Measurements from ENCODE around the gene DOK4. TPM values are rescaled to one million over a fixed set of nuclear protein-coding genes. Genes with fewer than 3 reads are reported as not detected.

DOK4 gene
- total and polyA plus RNA-seq, 2 experiments from 2014 or later = 11.4 to 29.1 TPM

DNA sequence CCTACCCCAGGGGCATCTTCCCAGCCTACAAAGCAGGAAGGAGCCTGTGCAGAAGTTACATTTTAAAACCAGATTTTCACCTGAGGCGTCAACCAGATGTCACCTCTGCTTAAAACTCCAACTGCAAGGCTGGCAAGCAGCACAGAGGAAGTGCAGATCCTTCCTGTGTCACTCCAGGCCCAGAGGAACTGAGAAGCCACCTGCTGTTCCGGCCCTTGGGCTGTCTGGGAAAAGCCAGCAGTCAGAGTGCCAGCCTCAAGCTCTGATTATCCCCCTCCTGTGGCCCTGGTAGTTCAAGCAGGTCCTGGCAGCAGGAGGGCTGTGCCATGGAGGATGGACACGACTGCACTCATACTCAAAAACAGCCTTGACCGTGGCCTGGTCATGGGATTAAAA, 13.6 kb downstream of the DOK4 start:
- Mint-ChIP-seq H3K36me3 (ENCODE audit: low read depth) (peaks cover 46% of the 10 kb centered on the region), H3K4me1 (peaks cover 57% of the 10 kb centered on the region), H3K9me3 (no peaks in the 10 kb centered on the region), H3K27me3 (ENCODE audit: insufficient read depth, low read depth, poor library complexity) (peaks cover 13% of the 10 kb centered on the region), H3K27ac (peak overlapping the region; percentile 87), H3K4me3 (no peak overlapping the region)
- H3K36me3 ChIP-seq (ENCODE audit: insufficient read depth) = peaks cover 24% of the 10 kb centered on the region
- H3K9me2 ChIP-seq (ENCODE audit: insufficient read depth) = no peaks in the 10 kb centered on the region
- H3K4me1 ChIP-seq (ENCODE audit: insufficient read depth) = peaks cover 47% of the 10 kb centered on the region
- no peak for TF ChIP-seq ZNF114 (CRISPR knock-in tag; IDR thresholded peaks at IDR 0.05)
- H3F3A ChIP-seq (replicated peaks; ENCODE audit: low read depth) = peaks cover 12% of the 10 kb centered on the region; the same call in 1 of the 2 replicates
- H3K27me3 ChIP-seq (ENCODE audit: insufficient read depth) = no peaks in the 10 kb centered on the region
- peak; percentile 6 for ATAC-seq
- DNase-seq (ENCODE audit: low spot score) = peak; percentile 55
- peaks cover 3% of the 10 kb centered on the region; the same call in 1 of the 2 replicates for H3K79me2 ChIP-seq (replicated peaks; ENCODE audit: insufficient read depth)
- H4K20me1 ChIP-seq (replicated peaks; ENCODE audit: insufficient read depth) = peaks cover 6% of the 10 kb centered on the region; the same call in 1 of the 2 replicates
- H3K27ac ChIP-seq (ENCODE audit: low read depth) = peak overlapping the region; percentile 81
- H2AFZ ChIP-seq = no peak overlapping the region
- peak overlapping the region; percentile 0; the same call in 1 of the 2 replicates for H3K4me3 ChIP-seq
- H3K4me2 ChIP-seq = peak overlapping the region; percentile 65

DNA sequence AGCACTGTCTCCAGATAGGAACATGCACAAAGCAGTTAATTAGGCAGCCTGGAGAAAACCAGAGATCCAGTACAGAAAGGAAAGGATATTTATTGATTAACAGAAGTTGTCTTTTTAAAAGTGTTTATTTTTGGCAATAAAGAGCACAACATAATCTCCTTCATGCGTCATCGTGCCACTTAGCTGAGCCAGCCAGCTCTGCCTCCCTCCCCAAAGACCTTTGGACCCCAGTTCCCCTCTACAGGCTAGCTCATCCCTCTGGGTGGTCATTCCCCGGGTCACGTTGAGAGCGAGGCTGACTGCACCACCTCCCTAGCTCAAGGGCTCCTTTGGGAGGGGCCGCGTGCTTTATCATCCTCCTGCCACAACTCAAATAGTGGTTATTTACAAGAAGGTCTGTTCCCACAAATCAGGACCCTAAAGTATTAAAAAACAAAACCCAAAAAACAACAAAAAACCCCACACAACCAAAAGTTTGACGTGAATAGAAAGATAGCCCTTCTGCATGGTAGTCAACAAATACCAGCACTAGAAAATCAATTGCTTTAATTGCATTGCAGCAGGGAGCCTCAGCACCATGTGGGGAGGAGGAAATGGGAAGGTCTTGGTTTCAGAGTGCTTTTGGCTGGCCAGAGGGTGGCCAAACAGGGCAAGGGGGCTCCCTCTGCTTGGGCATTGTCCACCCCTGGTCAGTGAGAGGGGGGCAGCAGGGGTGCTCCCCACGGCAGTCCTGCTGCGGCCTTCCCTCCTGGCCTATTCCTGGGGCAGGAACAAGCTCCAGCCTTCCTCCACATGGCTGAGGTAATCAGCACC, 14.2 kb downstream of the DOK4 start:
- TF ChIP-seq NANOG (IDR thresholded peaks at IDR 0.05; ENCODE audit: borderline replicate concordance) (no peak; the same call in 1 of the 2 replicates), JUNB (IDR thresholded peaks at IDR 0.05; ENCODE audit: unreplicated experiment) (no peak), POLR2AphosphoS5 (IDR thresholded peaks at IDR 0.05; ENCODE audit: low read depth) (no peak)
- Histone ChIP-seq H3F3A (replicated peaks; ENCODE audit: low read depth) (peaks cover 12% of the 10 kb centered on the region; the same call in 1 of the 2 replicates), H3K4me1 (ENCODE audit: insufficient read depth) (peaks cover 41% of the 10 kb centered on the region), H3K4me2 (peak overlapping the region; percentile 65), H3K36me3 (ENCODE audit: insufficient read depth) (peaks cover 30% of the 10 kb centered on the region), H3K27me3 (ENCODE audit: insufficient read depth) (no peaks in the 10 kb centered on the region), H3K4me3 (peak overlapping the region; percentile 0; the same call in 1 of the 2 replicates), H4K20me1 (replicated peaks; ENCODE audit: insufficient read depth) (peaks cover 6% of the 10 kb centered on the region; the same call in 1 of the 2 replicates), H3K79me2 (replicated peaks; ENCODE audit: insufficient read depth) (peaks cover 7% of the 10 kb centered on the region; the same call in 1 of the 2 replicates), H2AFZ (no peak overlapping the region), H3K9me2 (ENCODE audit: insufficient read depth) (no peaks in the 10 kb centered on the region), H3K27ac (ENCODE audit: low read depth) (peak overlapping the region; percentile 81)
- Mint-ChIP-seq H3K9me3 (no peaks in the 10 kb centered on the region), H3K4me3 (peak overlapping the region; percentile 53), H3K27me3 (ENCODE audit: insufficient read depth, low read depth, poor library complexity) (peaks cover 13% of the 10 kb centered on the region), H3K36me3 (ENCODE audit: low read depth) (peaks cover 52% of the 10 kb centered on the region), H3K4me1 (peaks cover 51% of the 10 kb centered on the region), H3K27ac (peak overlapping the region; percentile 87)
- ATAC-seq (peak; percentile 5; the same call in 2 of the 3 replicates), DNase-seq (ENCODE audit: low spot score) (peak; percentile 52)

DNA sequence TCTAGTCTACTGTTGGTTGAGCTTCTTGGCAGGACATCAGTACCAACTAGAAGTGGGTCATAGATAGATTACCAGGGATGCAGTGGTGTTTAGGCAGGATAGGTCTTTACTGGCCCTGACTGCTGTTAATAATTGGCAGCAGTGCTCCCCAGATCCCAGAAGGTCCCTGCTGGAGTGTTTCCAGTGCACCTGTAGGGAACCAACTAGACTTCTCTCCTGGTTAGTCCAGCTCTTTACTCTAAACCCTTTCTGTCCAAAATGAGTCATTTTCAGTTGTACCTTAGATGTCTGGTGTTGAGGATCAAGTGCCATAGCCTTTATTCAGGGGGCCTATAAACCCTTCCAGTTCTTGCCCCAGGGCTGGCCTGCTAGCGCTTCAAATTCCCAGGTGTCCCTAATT, 15.1 kb downstream of the DOK4 start:
- Histone ChIP-seq H3F3A (replicated peaks; ENCODE audit: low read depth) (peaks cover 11% of the 10 kb centered on the region; the same call in 1 of the 2 replicates), H3K36me3 (ENCODE audit: insufficient read depth) (peaks cover 36% of the 10 kb centered on the region), H4K20me1 (replicated peaks; ENCODE audit: insufficient read depth) (peaks cover 6% of the 10 kb centered on the region; the same call in 1 of the 2 replicates), H3K27ac (ENCODE audit: low read depth) (peak overlapping the region; percentile 32; the same call in 1 of the 2 replicates), H3K4me2 (no peak overlapping the region), H3K79me2 (replicated peaks; ENCODE audit: insufficient read depth) (peaks cover 7% of the 10 kb centered on the region; the same call in 1 of the 2 replicates), H3K9me2 (ENCODE audit: insufficient read depth) (no peaks in the 10 kb centered on the region), H2AFZ (no peak overlapping the region), H3K4me3 (no peak overlapping the region), H3K27me3 (ENCODE audit: insufficient read depth) (no peaks in the 10 kb centered on the region), H3K4me1 (ENCODE audit: insufficient read depth) (peaks cover 32% of the 10 kb centered on the region)
- no peak overlapping the region; the same call in 1 of the 2 replicates for H3K27ac Mint-ChIP-seq
- H3K4me1 Mint-ChIP-seq = peaks cover 43% of the 10 kb centered on the region
- DNase-seq (ENCODE audit: low spot score) = no peak
- ATAC-seq = no peak
- H3K9me3 Mint-ChIP-seq = no peaks in the 10 kb centered on the region
- peaks cover 7% of the 10 kb centered on the region for H3K27me3 Mint-ChIP-seq (ENCODE audit: insufficient read depth, low read depth, poor library complexity)
- H3K36me3 Mint-ChIP-seq (ENCODE audit: low read depth) = peaks cover 55% of the 10 kb centered on the region
- H3K4me3 Mint-ChIP-seq = peak overlapping the region; percentile 19; the same call in 1 of the 3 replicates
- TF ChIP-seq, protein P1, sequence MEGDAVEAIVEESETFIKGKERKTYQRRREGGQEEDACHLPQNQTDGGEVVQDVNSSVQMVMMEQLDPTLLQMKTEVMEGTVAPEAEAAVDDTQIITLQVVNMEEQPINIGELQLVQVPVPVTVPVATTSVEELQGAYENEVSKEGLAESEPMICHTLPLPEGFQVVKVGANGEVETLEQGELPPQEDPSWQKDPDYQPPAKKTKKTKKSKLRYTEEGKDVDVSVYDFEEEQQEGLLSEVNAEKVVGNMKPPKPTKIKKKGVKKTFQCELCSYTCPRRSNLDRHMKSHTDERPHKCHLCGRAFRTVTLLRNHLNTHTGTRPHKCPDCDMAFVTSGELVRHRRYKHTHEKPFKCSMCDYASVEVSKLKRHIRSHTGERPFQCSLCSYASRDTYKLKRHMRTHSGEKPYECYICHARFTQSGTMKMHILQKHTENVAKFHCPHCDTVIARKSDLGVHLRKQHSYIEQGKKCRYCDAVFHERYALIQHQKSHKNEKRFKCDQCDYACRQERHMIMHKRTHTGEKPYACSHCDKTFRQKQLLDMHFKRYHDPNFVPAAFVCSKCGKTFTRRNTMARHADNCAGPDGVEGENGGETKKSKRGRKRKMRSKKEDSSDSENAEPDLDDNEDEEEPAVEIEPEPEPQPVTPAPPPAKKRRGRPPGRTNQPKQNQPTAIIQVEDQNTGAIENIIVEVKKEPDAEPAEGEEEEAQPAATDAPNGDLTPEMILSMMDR (conservative IDR thresholded peaks at IDR 0.05; ENCODE audit: low read depth in 2 of 2) = no peak
- TF ChIP-seq POLR2AphosphoS5 (IDR thresholded peaks at IDR 0.05; ENCODE audit: low read depth) (no peak), JUNB (IDR thresholded peaks at IDR 0.05; ENCODE audit: unreplicated experiment) (no peak), EZH2phosphoT487 (IDR thresholded peaks at IDR 0.05; ENCODE audit: unreplicated experiment) (no peak), NANOG (IDR thresholded peaks at IDR 0.05; ENCODE audit: borderline replicate concordance) (no peak), ZNF114 (CRISPR knock-in tag; IDR thresholded peaks at IDR 0.05) (no peak), ZNF331 (CRISPR knock-in tag; IDR thresholded peaks at IDR 0.05; ENCODE audit: low read depth) (no peak), CREB1 (CRISPR knock-in tag; IDR thresholded peaks at IDR 0.05; ENCODE audit: low read depth) (no peak), EZH2 (IDR thresholded peaks at IDR 0.05; ENCODE audit: low read depth, unreplicated experiment) (no peak)
- TF ChIP-seq, protein P2, sequence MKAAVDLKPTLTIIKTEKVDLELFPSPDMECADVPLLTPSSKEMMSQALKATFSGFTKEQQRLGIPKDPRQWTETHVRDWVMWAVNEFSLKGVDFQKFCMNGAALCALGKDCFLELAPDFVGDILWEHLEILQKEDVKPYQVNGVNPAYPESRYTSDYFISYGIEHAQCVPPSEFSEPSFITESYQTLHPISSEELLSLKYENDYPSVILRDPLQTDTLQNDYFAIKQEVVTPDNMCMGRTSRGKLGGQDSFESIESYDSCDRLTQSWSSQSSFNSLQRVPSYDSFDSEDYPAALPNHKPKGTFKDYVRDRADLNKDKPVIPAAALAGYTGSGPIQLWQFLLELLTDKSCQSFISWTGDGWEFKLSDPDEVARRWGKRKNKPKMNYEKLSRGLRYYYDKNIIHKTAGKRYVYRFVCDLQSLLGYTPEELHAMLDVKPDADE (IDR thresholded peaks at IDR 0.05) = no peak
